ENCODE measurements around the gene ZBTB25. TPM values are rescaled to one million over a fixed set of nuclear protein-coding genes. Genes with fewer than 3 reads are reported as not detected.

ZBTB25 gene
- total and polyA plus RNA-seq, 7 experiments from 2014 or later = 30.5 to 88.0 (median 48.4) TPM

DNA sequence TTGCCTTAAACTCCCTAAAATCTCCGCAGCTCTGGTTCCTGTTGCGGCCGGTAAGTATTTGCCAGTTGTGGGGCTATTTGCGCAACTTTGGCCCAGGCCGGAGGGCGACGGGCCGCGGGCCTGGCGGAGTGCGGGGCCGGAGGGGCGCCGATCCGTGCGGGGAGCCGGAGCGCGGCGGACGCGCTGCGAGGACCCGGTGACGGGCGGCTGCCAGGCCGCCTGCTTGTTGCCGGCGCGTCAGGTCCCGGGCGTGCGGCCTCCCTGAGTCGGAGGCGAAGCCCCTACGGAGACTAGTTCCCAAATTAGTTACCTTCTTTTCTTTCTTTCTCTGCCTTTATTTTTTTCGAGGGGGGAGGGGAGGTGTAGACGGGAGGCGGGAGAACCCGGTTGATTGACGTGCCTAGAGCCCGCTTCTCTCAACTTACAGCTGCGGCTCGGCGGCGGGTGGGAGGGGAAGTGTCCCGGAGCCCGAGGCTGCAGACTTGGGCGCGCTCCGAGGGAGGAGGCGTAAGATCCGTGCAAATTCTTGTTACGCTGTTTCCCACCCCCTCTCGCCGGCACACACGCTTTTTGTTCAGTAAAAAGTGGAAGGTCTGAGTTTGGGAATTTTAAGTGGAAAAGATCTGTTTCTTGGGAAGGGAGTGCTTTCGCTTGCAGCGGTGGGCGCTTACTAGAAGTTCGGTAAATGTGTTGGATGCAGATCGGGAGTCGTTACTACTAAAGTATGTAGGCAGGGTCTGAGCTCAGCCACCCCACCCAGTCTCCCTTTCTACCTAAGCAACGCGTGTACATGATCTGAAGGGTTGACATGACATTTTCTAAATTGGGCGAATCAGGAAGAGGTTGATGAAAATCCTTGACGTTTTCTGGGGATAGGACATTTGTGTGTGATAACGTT, 1.5 kb upstream of the ZBTB25 start:
- peaks cover 0 to 6% (median 0%) of the 10 kb centered on the region in 11 donors for H3K9me3 Mint-ChIP-seq
- peak overlapping the region; percentile 93 to 100 (median 99) for H3K27ac Mint-ChIP-seq

DNA sequence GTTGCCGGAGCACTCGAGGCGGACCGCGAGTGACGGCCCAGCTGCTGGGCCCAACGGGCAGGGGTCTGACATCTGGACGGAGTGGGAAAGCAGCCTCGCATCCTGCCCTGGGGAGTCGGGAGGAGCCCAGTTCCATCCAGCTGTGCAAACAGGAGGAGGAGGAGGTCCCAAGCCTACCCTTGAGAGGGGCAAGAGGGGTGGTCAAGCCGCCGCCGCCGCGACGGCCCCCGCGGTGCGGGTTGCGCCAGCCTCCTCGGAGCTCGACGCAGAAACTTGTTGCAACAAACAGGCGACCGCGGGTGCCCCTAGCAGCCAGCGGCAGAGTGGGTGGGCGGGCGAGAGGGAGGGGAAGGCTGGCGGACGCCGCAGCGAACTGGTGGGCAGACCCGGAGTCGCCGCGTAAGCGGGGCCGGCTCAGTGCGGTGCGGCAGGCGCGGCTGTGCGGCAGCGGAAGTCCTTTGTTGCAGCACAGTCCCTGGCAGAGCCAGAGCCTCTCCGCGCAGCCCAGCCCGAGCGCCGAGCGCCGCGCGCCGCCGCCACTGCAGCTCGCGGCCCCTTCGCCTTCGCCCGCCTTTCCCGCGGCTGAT, 765 bp upstream of the ZBTB25 start, which contains the start of gene ZBTB1:
ZBTB1 (plus strand) TSS at position 461 of the 587 bp plus-strand sequence. CDS start 16,735 bp downstream, outside the sequence.
- Histone ChIP-seq H3K4me1 (ENCODE audit: control insufficient read depth in 2 of 2, insufficient read depth in 2 of 2, low read length in 2 of 2) (peaks cover 39 to 57% of the 10 kb centered on the region in 2 donors), H3K27me3 (ENCODE audit: control insufficient read depth in 2 of 2, insufficient read depth in 2 of 2, low read length in 2 of 2) (no peaks in the 10 kb centered on the region), H3K27ac (ENCODE audit: low read depth, low read length) (peak within 1 kb of the TSS; percentile 99), H3K4me3 (ENCODE audit: low read length) (peak within 1 kb of the TSS; percentile 88), H3K36me3 (ENCODE audit: control insufficient read depth in 2 of 3, insufficient read depth in 3 of 3, low read length in 3 of 3) (peaks cover 0 to 8% (median 0%) of the 10 kb centered on the region in 3 experiments), H3K9me3 (ENCODE audit: control insufficient read depth in 2 of 3, low read length in 3 of 3) (no peaks in the 10 kb centered on the region)
- intact Hi-C loops (cut with micrococcal nuclease) = loop anchor here (1.0 to 5.0 kb wide), 6 partner anchors 37 to 1342 kb away; partner anchors contain the start of genes AKAP5 (in 1 of the 2), CHURC1 (in 1 of the 2), FNTB (in 1 of the 2) and SGPP1 (in 1 of the 2)
- H3K27ac Mint-ChIP-seq = peak within 1 kb of the TSS; percentile 96 to 100 (median 100)
- CTCF ChIA-PET = interaction anchor here (0.6 to 1.4 kb wide), 2 partner anchors 75 to 870 kb away, joined by 3 read pairs; no protein-coding TSS in a partner anchor
- ATAC-seq (peak; percentile 54), DNase-seq (peak; percentile 75 to 90 (median 85))
- peaks cover 0 to 42% (median 0%) of the 10 kb centered on the region in 5 donors for H3K36me3 Mint-ChIP-seq
- H3K4me1 Mint-ChIP-seq = peaks cover 46 to 70% (median 60%) of the 10 kb centered on the region in 7 donors
- H3K9me3 Mint-ChIP-seq = peaks cover 0 to 6% (median 0%) of the 10 kb centered on the region in 11 donors
- POLR2A ChIA-PET = interaction anchor here (0.8 to 6.5 kb wide), 17 partner anchors 9 to 961 kb away, joined by 3 to 157 read pairs (median 6); partner anchors contain the start of genes AKAP5, HSPA2, MTHFD1 and PPP2R5E
- H3K4me3 Mint-ChIP-seq = peak within 1 kb of the TSS; percentile 88 to 100 (median 96)
- H3K27me3 Mint-ChIP-seq = peaks cover 0 to 3% (median 0%) of the 10 kb centered on the region in 5 donors

More for the DNA sequence above, 1.5 kb upstream of the ZBTB25 start:
- Histone ChIP-seq H3K27ac (ENCODE audit: low read depth, low read length) (peak overlapping the region; percentile 99), H3K27me3 (ENCODE audit: control insufficient read depth in 2 of 2, insufficient read depth in 2 of 2, low read length in 2 of 2) (no peaks in the 10 kb centered on the region), H3K4me1 (ENCODE audit: control insufficient read depth in 2 of 2, insufficient read depth in 2 of 2, low read length in 2 of 2) (peaks cover 35 to 52% of the 10 kb centered on the region in 2 donors), H3K4me3 (ENCODE audit: low read length) (peak overlapping the region; percentile 88), H3K9me3 (ENCODE audit: control insufficient read depth in 2 of 3, low read length in 3 of 3) (no peaks in the 10 kb centered on the region), H3K36me3 (ENCODE audit: control insufficient read depth in 2 of 3, insufficient read depth in 3 of 3, low read length in 3 of 3) (peaks cover 0 to 8% (median 0%) of the 10 kb centered on the region in 3 experiments)
- CTCF ChIA-PET = interaction anchor here (0.6 to 1.4 kb wide), 3 partner anchors 75 to 871 kb away, joined by 3 read pairs; no protein-coding TSS in a partner anchor
- Mint-ChIP-seq H3K36me3 (peaks cover 0 to 35% (median 0%) of the 10 kb centered on the region in 5 donors), H3K4me1 (peaks cover 44 to 70% (median 58%) of the 10 kb centered on the region in 7 donors), H3K27me3 (peaks cover 0 to 3% (median 0%) of the 10 kb centered on the region in 5 donors), H3K4me3 (peak overlapping the region; percentile 88 to 100 (median 96))
- intact Hi-C loops (cut with micrococcal nuclease) = loop anchor here (1.0 to 5.0 kb wide), 8 partner anchors 38 to 1342 kb away; partner anchors contain the start of genes AKAP5 (in 2 of the 2), CHURC1 (in 1 of the 2), FNTB (in 1 of the 2) and SGPP1 (in 1 of the 2)
- POLR2A ChIA-PET = interaction anchor here (0.6 to 6.5 kb wide), 22 partner anchors 8 to 962 kb away, joined by 3 to 157 read pairs (median 6); partner anchors contain the start of genes AKAP5, HSPA2, MTHFD1 and PPP2R5E
- peak; percentile 36 for ATAC-seq
- DNase-seq = peak; percentile 57 to 92 (median 88)

DNA sequence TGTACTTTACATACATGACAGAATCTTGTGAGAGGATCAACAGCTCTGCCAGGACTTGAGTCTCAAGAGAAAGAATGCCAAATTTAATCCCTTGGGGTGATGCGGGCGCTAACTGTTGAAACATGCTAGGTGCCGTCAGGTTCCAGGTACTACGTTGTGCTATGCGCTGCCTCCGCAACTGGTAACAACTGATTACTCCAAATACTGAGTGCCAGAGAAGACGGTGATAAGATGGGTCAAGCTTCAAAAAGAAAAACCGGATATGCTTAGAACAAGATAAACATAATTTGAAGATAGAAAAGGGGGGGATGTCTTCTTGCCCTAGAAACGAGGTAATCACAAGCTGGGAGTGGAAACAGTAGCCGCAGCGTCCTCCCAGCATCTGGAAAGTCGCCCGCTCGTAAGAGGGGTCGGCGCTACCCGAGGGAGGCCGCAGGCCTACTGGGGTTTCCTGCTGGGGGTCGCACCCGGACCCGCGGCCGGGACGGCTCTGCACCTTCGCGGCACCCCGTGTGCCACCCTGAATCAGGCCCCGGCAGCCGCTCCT, 678 bp downstream of the ZBTB25 start:
- no peak for ATAC-seq
- Histone ChIP-seq H3K4me1 (ENCODE audit: control insufficient read depth in 2 of 2, insufficient read depth in 2 of 2, low read length in 2 of 2) (peaks cover 37 to 43% of the 10 kb centered on the region in 2 donors), H3K36me3 (ENCODE audit: control insufficient read depth in 2 of 3, insufficient read depth in 3 of 3, low read length in 3 of 3) (peaks cover 0 to 8% (median 0%) of the 10 kb centered on the region in 3 experiments), H3K27ac (ENCODE audit: low read depth, low read length) (peak overlapping the region; percentile 99), H3K27me3 (ENCODE audit: control insufficient read depth in 2 of 2, insufficient read depth in 2 of 2, low read length in 2 of 2) (no peaks in the 10 kb centered on the region), H3K9me3 (ENCODE audit: control insufficient read depth in 2 of 3, low read length in 3 of 3) (no peaks in the 10 kb centered on the region), H3K4me3 (ENCODE audit: low read length) (peak overlapping the region; percentile 88)
- H3K27me3 Mint-ChIP-seq = peaks cover 0 to 3% (median 0%) of the 10 kb centered on the region in 5 donors
- H3K4me1 Mint-ChIP-seq = peaks cover 38 to 66% (median 51%) of the 10 kb centered on the region in 7 donors
- H3K9me3 Mint-ChIP-seq = peaks cover 0 to 6% (median 0%) of the 10 kb centered on the region in 11 donors
- intact Hi-C loops (cut with micrococcal nuclease) = loop anchor here (1.0 to 5.0 kb wide), 12 partner anchors 8 to 862 kb away; partner anchors contain the start of genes HSPA2 (in 2 of the 2), MTHFD1 (in 2 of the 2), AKAP5 (in 1 of the 2) and CHURC1 (in 1 of the 2)
- peaks cover 0 to 36% (median 1%) of the 10 kb centered on the region in 5 donors for H3K36me3 Mint-ChIP-seq
- peak in 1 of 9 donors; percentile 44 for DNase-seq
- peak overlapping the region; percentile 88 to 100 (median 98) for H3K4me3 Mint-ChIP-seq
- CTCF ChIA-PET = interaction anchor here (0.7 to 2.8 kb wide), 4 partner anchors 8 to 159 kb away, joined by 3 to 12 read pairs (median 4); no protein-coding TSS in a partner anchor
- POLR2A ChIA-PET = interaction anchor here (0.6 to 6.5 kb wide), 18 partner anchors 9 to 959 kb away, joined by 3 to 157 read pairs (median 3); partner anchors contain the start of genes HSPA2, PPP2R5E and SGPP1
- peak overlapping the region; percentile 96 to 100 (median 99) for H3K27ac Mint-ChIP-seq

DNA sequence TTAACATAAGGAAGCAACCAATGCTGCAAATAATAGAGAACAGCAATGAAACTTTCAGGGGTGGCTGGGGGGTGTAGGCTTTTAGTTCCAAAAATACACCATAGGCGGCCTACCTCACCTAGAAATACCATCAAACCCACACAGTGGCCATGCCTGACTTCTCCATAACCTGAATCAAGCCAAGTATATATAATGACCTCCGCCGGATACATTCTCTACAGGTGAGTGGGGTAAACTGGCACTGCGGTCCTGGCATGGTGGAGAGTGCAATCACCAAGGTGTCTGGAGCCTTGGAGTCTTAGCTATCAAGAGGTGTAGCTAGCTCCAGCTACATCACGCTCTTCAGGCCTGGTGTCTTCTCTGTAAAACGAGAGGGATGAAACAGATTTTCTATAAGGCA, 1.2 kb downstream of the ZBTB25 start:
- Histone ChIP-seq H3K4me1 (ENCODE audit: control insufficient read depth in 2 of 2, insufficient read depth in 2 of 2, low read length in 2 of 2) (peaks cover 37 to 38% of the 10 kb centered on the region in 2 donors), H3K36me3 (ENCODE audit: control insufficient read depth in 2 of 3, insufficient read depth in 3 of 3, low read length in 3 of 3) (peaks cover 0 to 8% (median 0%) of the 10 kb centered on the region in 3 experiments), H3K27me3 (ENCODE audit: control insufficient read depth in 2 of 2, insufficient read depth in 2 of 2, low read length in 2 of 2) (no peaks in the 10 kb centered on the region), H3K9me3 (ENCODE audit: control insufficient read depth in 2 of 3, low read length in 3 of 3) (no peaks in the 10 kb centered on the region), H3K27ac (ENCODE audit: low read depth, low read length) (peak overlapping the region; percentile 99), H3K4me3 (ENCODE audit: low read length) (peak overlapping the region; percentile 88)
- Mint-ChIP-seq H3K4me1 (peaks cover 38 to 66% (median 51%) of the 10 kb centered on the region in 7 donors), H3K27me3 (peaks cover 0 to 3% (median 0%) of the 10 kb centered on the region in 5 donors), H3K9me3 (peaks cover 0 to 6% (median 0%) of the 10 kb centered on the region in 11 donors), H3K36me3 (peaks cover 0 to 35% (median 5%) of the 10 kb centered on the region in 5 donors), H3K27ac (peak overlapping the region; percentile 96 to 100 (median 99)), H3K4me3 (peak overlapping the region; percentile 88 to 100 (median 98))
- ATAC-seq (no peak), DNase-seq (peak in 6 of 9 donors; percentile 21 to 30 (median 27))
- intact Hi-C loops (cut with micrococcal nuclease) = loop anchor here in 1 of 2 donors (2.0 to 5.0 kb wide), 3 partner anchors 35 to 638 kb away; partner anchors contain the start of gene AKAP5
- CTCF ChIA-PET = interaction anchor here (0.7 to 2.8 kb wide), 4 partner anchors 9 to 135 kb away, joined by 3 to 12 read pairs (median 6); no protein-coding TSS in a partner anchor
- POLR2A ChIA-PET = interaction anchor here (0.8 to 6.5 kb wide), 15 partner anchors 9 to 596 kb away, joined by 3 to 157 read pairs (median 4); partner anchors contain the start of gene HSPA2

DNA sequence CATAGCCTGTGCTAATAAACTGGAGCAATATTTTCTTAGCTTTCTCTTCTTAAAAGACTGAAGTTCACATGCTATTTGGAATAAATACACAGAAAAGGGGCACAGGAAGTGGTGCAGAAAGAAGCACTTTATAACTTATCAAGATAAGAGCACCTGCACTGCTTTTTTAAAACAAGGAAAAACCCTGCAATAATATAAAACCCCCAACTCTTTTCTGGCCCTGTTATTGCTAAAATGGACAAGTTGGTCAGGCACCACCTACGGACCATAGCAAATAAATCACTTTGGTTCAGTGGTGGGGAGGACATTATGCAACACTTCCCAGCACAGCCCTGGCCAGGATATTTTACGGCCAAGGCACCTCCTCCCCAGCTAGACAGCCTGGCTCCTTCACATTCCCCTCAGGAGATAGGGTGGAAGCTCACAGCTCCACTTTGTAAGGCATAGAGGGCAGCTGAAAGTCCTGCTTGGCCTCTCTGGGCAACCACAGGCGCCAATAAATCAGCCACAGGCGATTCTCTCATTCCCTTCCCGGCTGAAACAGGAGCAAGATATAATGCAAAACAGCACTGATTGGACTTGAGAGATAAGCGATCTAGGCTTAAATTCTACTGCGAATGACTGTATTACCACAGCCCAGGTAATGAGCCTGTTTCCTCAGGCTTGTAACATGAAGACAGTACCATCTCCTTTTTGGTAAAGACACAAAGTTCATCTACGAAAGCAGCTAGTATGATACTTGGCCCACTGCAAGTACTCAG, 2.0 kb downstream of the ZBTB25 start:
- ChIA-PET CTCF (interaction anchor here (0.8 to 2.8 kb wide), 6 partner anchors 10 to 485 kb away, joined by 3 to 12 read pairs (median 5); partner anchors contain the start of gene FNTB), POLR2A (interaction anchor here (0.6 to 6.5 kb wide), 14 partner anchors 10 to 635 kb away, joined by 3 to 157 read pairs (median 4); partner anchors contain the start of gene HSPA2)
- peak overlapping the region; percentile 99 for H3K27ac ChIP-seq (ENCODE audit: low read depth, low read length)
- H3K27me3 ChIP-seq (ENCODE audit: control insufficient read depth in 2 of 2, insufficient read depth in 2 of 2, low read length in 2 of 2) = no peaks in the 10 kb centered on the region
- H3K36me3 Mint-ChIP-seq = peaks cover 0 to 32% (median 9%) of the 10 kb centered on the region in 5 donors
- peaks cover 0 to 3% (median 0%) of the 10 kb centered on the region in 5 donors for H3K27me3 Mint-ChIP-seq
- intact Hi-C loops (cut with micrococcal nuclease) = loop anchor here (1.0 to 5.0 kb wide), 4 partner anchors 34 to 637 kb away; partner anchors contain the start of gene AKAP5 (in 1 of the 2)
- H3K9me3 Mint-ChIP-seq = peaks cover 0 to 6% (median 0%) of the 10 kb centered on the region in 11 donors
- peaks cover 0 to 8% (median 0%) of the 10 kb centered on the region in 3 experiments for H3K36me3 ChIP-seq (ENCODE audit: control insufficient read depth in 2 of 3, insufficient read depth in 3 of 3, low read length in 3 of 3)
- ATAC-seq (no peak), DNase-seq (peak in 7 of 9 donors; percentile 28 to 57 (median 50))
- peaks cover 35 to 38% of the 10 kb centered on the region in 2 donors for H3K4me1 ChIP-seq (ENCODE audit: control insufficient read depth in 2 of 2, insufficient read depth in 2 of 2, low read length in 2 of 2)
- no peaks in the 10 kb centered on the region for H3K9me3 ChIP-seq (ENCODE audit: control insufficient read depth in 2 of 3, low read length in 3 of 3)
- peak overlapping the region; percentile 96 to 100 (median 99) for H3K27ac Mint-ChIP-seq
- H3K4me3 Mint-ChIP-seq = peak overlapping the region; percentile 88 to 100 (median 98)
- peaks cover 38 to 66% (median 51%) of the 10 kb centered on the region in 7 donors for H3K4me1 Mint-ChIP-seq
- H3K4me3 ChIP-seq (ENCODE audit: low read length) = peak overlapping the region; percentile 88

Measured in naive thymus-derived CD4-positive, alpha-beta T cell (primary cell).